H54 (cell line): ENCODE data around the gene CD99L2.

Experiments
- DNase-seq: peaks from one replicate; pipeline ENCODE4 v3.0.0; 2011; ENCODE audit warnings: low spot score, mixed read lengths; ENCODE audit not compliant: insufficient read length
- FAIRE-seq: peaks from 3 replicates; lab custom pipeline; 2011; peaks lifted over from hg19 to GRCh38; lab: Jason Lieb, UNC
- POLR2A ChIP-seq: IDR thresholded peaks from 2 replicates; pipeline ENCODE4 v1.6.1; 2011; ENCODE audit warnings: low read depth, mild to moderate bottlenecking, low read length

The CD99L2 gene, protein sequence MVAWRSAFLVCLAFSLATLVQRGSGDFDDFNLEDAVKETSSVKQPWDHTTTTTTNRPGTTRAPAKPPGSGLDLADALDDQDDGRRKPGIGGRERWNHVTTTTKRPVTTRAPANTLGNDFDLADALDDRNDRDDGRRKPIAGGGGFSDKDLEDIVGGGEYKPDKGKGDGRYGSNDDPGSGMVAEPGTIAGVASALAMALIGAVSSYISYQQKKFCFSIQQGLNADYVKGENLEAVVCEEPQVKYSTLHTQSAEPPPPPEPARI

DNA sequence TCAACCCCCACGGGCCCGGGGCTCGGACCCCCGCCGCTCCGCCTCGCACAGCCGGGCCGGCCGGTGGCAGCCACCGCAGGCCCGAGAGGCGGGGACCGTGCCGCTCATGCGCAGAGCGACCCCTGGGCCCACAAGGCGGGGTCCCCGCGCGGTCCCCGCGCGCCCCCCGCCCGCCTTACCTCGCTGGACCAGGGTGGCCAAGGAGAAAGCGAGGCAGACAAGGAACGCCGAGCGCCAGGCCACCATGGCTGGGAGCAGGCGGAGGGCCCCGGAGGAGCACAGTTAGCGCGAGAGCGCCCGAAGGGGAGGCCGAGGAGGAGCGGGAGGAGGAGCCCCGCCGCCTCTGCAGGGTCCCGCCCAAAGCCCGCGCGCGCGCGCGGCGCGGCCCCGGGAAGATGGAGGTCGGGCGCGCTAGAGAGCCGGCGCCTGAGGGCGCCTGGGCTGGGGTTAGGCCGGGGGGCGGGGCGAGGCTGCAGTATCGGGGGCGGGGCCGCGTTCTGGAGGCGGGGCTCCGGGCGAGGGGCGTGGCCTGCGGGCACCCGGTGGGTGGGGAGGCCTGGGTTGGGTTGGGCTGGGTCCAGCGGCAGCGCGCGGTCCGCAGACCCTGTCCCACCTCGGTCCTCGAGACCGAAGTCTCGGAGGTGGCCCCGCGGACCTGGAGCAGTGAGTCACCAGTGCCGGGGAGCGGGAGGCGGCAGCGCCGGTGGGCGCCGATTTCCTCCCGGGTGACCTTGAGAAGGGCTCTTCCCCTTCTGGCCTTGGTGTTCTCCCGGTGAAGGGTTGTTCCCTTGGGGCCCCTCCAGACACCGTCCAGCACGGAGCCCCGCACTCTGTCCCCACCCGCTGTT, at the start of gene CD99L2:
Gene CD99L2, minus strand, starts transcription at position 326 of the 848 bp plus-strand sequence. Its CDS starts 80 bp downstream, at position 246.
- TF ChIP-seq POLR2A: peak; percentile 51
- peak; percentile 84 for DNase-seq
- FAIRE-seq: no peak

DNA sequence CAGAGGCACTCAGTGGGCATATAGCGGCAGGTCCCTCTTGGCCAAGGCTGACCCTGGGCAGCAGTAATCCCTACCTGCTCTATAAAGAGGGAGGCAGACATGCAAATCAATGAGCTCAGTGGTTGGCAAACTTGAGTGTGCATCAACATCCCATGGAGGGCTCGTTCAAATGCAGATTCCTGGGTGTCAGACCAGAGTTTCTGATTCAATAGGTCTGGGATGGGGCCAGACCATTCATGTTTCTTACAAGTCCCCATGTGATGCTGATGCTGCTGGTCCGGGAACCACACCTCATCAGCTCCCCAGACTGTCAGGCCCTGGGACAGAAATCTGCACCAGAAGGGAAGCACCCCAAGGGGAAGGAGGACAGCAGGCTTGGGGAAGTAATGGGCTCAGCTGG, 45.8 kb upstream of the CD99L2 start:
- FAIRE-seq (no peak), DNase-seq (no peak)
- TF ChIP-seq POLR2A: no peak

DNA sequence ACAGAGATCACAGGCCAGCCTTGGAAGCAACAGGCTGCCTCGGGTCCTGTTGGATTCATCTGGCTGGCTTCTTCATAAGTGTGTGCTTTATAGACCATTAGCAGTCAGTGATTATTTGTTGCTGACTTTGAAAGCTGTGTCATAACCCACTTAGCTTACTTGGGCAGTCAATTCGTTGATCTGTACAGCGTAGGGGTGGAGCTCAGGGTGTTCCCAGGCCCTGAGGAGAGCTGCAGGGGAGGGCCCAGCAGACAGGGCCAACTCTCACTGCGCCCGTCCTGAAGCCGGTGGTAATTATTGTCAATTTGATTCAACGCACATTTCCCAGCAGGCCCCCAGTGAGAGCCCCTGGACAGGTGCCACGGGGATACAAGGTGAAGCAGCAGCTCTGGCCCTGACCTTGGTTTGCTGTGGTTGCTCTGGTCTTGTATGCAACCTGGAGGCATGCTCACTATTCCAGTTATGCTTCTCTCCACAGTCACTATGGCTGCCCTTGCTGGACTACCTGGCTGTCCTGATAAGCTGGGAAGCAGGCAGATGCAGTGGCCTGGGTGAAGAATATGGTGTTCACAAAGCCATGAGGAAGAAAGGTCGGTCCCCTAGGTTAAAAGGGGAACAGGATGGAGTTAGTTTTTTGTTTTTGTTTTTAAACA, 44.6 kb upstream of the CD99L2 start:
- TF ChIP-seq POLR2A: no peak
- DNase-seq: no peak
- FAIRE-seq: no peak

DNA sequence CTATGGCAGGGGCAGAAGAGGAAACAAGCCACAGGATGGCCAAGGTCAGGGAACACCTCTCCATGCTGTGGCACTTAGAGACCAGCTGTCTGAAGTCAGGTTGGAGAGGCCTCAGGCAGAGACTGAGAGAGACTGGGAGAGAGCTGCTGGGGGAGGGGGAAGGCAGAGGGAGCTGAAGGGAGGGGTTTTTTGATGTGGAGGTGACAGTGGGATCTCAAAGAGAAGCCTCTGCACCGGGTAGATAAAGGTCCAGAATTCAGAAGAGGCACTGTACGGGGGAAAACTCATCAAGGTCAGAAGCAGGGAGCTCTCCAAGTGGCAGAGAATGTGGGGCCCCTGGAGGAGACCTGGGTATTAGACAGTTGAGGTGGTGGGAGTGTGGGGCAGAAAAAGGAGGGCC, 43.1 kb upstream of the CD99L2 start:
- DNase-seq: no peak
- no peak for FAIRE-seq
- no peak for TF ChIP-seq POLR2A

DNA sequence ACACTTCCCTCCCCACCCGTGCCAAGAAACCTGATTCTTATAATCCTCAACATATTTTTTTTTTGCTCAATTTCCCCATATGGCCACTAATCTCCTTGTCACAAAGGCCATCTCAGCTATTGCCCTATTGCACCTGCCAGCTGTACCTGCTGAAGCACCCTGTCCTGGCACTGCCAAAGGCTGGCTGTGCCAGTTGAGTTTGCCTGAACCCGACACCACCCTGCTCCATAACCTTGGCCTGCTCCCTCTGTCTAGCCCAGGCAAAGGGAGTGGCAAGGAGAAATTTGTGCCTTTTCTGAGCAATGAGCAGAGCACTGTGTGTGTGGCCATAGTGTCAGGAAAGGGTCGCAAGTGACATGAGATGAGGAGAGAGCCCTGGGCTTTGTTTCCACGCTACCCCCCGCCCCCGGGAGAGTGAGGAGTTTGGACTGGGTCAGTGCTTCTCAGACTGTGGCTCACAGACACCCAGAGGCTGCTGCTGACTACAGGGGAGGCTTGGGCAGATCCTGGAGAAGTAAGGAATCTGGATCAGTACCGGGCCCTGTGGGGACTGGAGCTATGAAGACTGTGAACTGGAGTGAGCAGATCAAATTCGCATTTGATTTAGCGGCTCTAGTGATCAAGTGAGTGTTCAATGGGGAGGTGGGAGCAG, 42.5 kb upstream of the CD99L2 start:
- TF ChIP-seq POLR2A: no peak
- DNase-seq (no peak), FAIRE-seq (no peak)

DNA sequence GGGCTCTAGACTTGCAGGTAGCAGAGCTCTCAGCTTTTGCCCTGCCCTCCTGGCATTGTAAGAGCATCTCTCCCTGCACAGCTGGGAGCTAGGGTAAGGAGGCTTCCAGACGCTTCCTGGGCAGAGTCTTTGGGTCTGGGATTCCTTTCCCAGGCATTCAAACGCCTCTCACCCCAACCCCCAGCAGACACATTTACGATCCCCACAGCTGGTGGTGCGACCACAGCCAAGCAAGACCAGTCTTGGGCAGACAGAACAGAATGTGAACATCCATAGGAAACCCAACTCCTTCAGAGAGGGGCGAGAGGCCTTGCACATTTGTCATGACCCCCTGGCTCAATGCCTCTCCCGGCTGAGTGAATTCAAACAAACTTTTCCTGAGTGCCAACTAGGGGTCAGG, 38.1 kb upstream of the CD99L2 start:
- FAIRE-seq (no peak), DNase-seq (no peak)
- TF ChIP-seq POLR2A: no peak

DNA sequence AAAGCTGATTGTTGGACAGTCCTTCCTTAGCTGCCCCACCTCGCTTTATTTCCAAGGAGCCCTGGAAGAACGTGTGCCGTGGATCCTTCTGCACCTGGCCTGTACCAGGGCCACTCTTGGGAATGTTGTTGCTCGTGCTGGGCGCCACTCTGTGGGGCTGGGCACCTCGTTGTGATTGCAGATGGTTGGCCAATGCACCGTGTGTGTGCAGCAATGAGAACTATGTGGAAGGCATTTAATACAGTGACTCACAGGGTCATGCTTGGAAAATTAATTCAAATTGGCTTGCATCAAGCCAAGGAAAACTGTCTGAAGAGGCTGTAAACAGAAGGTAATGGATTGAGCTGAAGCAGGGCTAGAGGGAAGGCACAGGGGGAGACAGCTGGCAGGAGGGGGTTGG, 37.0 kb upstream of the CD99L2 start:
- DNase-seq (peak; percentile 23), FAIRE-seq (no peak)
- TF ChIP-seq POLR2A: no peak

DNA sequence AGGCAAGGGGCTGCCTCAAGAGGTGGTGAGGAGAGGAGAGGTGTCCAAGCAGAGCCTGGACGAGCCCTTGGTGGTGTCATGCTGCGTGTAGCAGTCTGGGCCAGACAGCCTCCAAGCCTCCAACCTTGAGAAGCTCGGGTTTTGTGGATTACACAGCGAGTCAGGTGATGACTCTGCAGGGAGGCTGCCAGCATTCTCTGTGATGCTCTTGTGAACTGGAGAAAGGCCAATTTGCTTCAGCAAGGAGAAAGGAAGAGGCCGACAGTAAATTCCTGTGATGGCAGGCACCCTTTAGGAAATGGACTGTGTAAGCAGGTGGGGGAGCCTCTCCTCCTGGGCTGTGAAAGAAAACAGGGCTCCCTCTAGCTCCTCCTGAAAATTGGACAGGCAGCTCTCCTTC, 36.0 kb upstream of the CD99L2 start:
- no peak for TF ChIP-seq POLR2A
- peak; percentile 41 for FAIRE-seq
- DNase-seq: peak; percentile 32

DNA sequence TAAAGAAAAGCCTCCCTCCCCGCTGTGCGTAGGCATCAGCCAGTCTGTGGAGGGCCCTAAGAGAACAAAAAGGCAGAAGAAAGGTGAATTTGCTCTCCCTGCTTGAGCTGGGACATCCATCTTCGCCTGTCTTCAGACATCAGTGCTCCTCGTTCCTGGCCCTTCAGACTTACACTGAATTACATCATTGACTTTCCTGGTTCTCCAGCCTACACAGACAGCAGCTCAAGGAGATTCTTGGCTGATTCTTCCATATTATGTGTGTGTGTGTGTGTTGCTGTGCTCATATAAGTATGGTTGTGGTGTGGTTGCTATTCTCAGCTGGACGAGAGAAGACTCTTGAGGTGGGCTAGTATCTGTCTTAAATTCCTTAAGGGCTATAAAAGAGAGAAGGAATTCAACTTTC, 35.5 kb upstream of the CD99L2 start:
- FAIRE-seq: no peak
- no peak for DNase-seq
- no peak for TF ChIP-seq POLR2A

DNA sequence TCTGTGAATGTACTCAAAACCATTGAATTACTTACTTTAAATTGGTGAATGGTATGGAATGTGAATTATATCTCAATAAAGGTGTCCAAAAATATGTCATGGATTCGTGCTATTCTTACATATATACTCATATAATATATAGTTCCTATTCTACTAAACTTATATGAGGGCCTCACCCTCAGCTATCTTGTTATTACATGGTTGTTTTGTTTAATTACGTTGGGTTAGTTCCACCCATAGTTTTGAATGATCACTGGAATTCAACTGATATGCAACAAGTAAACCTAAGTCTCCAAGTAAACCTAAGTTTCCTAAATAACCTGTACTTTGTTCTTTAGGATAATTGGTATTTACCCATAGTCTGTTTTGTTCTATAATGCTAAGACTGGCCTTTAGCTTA, 30.6 kb upstream of the CD99L2 start:
- TF ChIP-seq POLR2A: no peak
- FAIRE-seq (no peak), DNase-seq (no peak)

DNA sequence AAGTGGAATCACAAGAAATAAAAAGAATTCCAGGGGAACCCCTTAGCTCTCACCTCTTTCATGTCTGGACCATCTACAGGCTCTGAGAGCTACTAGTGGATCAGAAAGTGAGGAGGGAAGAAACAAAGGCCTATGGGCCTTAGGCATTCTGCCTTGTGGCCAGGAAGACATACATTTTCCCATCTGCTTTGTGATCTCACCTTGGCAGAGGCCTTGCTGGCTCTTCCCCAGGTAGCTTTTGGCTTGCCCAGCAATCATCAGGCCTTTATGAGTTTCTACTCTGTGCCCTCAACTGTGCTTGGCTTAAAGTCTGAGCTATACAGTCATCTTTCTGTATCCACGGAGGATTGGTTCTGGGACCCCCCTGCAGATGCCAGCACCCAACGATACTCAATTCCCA, 28.3 kb upstream of the CD99L2 start:
- DNase-seq (no peak), FAIRE-seq (no peak)
- TF ChIP-seq POLR2A: no peak

DNA sequence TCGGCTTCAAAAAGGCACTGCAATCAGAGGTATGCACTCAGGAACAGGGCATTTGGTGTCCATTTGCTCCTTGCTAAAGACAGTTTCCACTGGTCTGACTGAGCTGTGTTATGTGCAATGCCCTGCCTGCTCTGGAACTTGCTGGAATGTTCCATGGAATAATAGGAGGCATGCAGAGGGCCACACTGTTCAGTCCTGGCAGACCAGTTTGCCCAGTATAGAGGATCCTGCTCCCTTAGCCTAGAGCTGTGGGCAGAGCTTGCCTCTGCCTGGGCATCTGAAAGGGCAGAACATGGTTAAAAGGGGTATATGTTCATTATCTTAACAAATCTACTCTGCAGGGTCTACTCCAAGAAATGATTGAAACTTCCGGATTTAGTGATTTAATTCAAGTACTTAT, 27.8 kb upstream of the CD99L2 start:
- TF ChIP-seq POLR2A: no peak
- no peak for FAIRE-seq
- no peak for DNase-seq

DNA sequence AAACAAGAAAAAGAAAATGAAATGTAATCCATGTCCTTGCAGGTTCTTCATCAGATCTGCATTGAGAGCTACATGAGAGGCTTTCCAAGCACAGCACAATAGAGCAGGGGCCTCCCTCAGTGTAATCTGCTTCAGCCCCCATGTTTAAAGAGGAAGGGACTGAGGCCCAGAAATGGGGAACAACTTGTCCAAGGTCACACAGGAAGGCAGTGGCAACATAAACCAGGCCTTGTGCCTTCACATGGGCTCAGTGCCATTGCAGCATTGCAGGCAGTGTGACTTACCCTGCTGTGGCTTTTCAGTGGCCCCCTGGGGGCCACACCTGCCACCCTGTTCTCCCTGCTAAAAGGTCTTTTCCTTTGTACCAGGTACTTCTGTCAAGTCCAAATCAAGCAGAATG, 20.9 kb upstream of the CD99L2 start:
- TF ChIP-seq POLR2A: no peak
- DNase-seq (no peak), FAIRE-seq (no peak)

DNA sequence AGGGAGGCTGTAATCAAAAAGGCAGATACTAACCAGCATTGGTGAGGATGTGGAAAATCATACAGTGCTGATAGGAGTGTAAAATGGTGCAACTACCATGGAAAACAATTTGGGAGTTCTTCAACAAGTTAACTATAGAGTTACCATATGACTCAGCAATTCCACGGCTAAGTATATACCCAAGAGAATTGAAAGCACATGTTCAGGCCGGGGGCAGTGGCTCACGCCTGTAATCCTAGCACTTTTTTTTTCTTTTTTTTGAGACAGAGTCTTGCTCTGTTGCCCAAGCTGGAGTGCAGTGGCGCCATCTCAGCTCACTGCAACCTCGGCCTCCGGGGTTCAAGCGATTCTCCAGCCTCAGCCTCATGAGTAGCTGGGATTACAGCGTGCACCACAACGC, 15.0 kb upstream of the CD99L2 start:
- DNase-seq (no peak), FAIRE-seq (no peak)
- TF ChIP-seq POLR2A: no peak

DNA sequence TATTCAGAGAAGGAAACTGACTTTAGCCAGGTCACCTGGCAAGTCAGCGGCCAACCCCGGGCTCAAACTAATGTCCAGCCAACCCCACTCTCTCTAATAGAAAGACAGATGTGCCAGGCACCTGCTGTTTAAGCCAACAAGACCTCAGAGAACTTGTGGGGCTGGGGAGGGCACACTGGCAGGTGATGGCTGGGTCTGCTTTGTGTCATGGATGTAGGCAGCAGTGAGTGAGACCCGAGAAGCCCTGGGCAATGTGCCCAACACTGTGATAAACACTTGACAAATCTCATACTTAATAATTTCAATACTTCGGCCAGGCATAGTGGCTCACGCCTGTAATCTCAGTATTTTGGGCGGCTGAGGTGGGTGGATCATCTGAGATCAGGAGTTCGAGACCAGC, 9.0 kb upstream of the CD99L2 start:
- no peak for TF ChIP-seq POLR2A
- FAIRE-seq: no peak
- DNase-seq: no peak
